CD8-positive, alpha-beta memory T cell (primary cell): ENCODE data around the gene ICAM4. TPM values are rescaled to one million over a fixed set of nuclear protein-coding genes. Genes with fewer than 3 reads are reported as not detected.
"Not testable (repeated sequence)": the region's sequence is repeated elsewhere in the genome, so short reads cannot be mapped to it uniquely, and the experiment has no call there.

Experiments used
- CTCF ChIA-PET: fragments of 350-600 bp; sonication (Branson Sonifier 250); formaldehyde crosslinking; loops from one replicate; lab custom pipeline; 2021; ENCODE audit warnings: antibody characterized with exemption; lab: Charles Lee
- POLR2A ChIA-PET: fragments of 350-600 bp; sonication (Branson Sonifier 250); formaldehyde crosslinking; loops from one replicate; lab custom pipeline; 2021; ENCODE audit warnings: antibody characterized with exemption; lab: Charles Lee
- DNase-seq, 5 donors: peaks; one replicate each; pipeline versions ENCODE4 v3.0.0 to v3.0.0-alpha.2; 2020 to 2022; ENCODE audit warnings: mixed read lengths in 1 of 5
- H3K27ac ChIP-seq: one replicate; pipeline ENCODE4 v1.7.0; 2013; ENCODE audit warnings: low read depth, mild to moderate bottlenecking, low read length, moderate library complexity
- H3K27me3 ChIP-seq: 2 replicates; pipeline ENCODE4 v1.7.0; 2013; ENCODE audit warnings: low read length, mild to moderate bottlenecking; ENCODE audit not compliant: insufficient read depth, poor library complexity, severe bottlenecking
- H3K36me3 ChIP-seq: 2 replicates; pipeline ENCODE4 v1.7.0; 2013; ENCODE audit warnings: mild to moderate bottlenecking, low read length, moderate library complexity; ENCODE audit not compliant: insufficient read depth
- H3K4me1 ChIP-seq: 2 replicates; pipeline ENCODE4 v1.7.0; 2013; ENCODE audit warnings: mild to moderate bottlenecking, low read length, moderate library complexity; ENCODE audit not compliant: insufficient read depth
- H3K4me3 ChIP-seq: 2 replicates; pipeline ENCODE4 v1.7.0; 2013; ENCODE audit warnings: mild to moderate bottlenecking, low read length
- H3K9me3 ChIP-seq: 2 replicates; pipeline ENCODE4 v1.7.0; 2013; ENCODE audit warnings: mild to moderate bottlenecking, low read length
- H3K27ac Mint-ChIP-seq, 8 donors: one replicate each; pipeline ENCODE4 v1.8.0; 2020 to 2021; ENCODE audit warnings: mixed read lengths in 8 of 8, mild to moderate bottlenecking in 6 of 8, inconsistent platforms in 3 of 8, moderate library complexity in 3 of 8
- H3K27me3 Mint-ChIP-seq, 2 donors: one replicate each; pipeline ENCODE4 v1.8.0; 2020 to 2021; ENCODE audit warnings: mixed read lengths in 2 of 2, mild to moderate bottlenecking in 1 of 2, moderate library complexity in 1 of 2
- H3K36me3 Mint-ChIP-seq, 3 donors: one replicate each; pipeline ENCODE4 v1.8.0; 2020 to 2021; ENCODE audit warnings: mixed read lengths in 3 of 3, inconsistent platforms in 1 of 3, mild to moderate bottlenecking in 1 of 3
- H3K4me1 Mint-ChIP-seq, 3 donors: one replicate each; pipeline ENCODE4 v1.8.0; 2020 to 2021; ENCODE audit warnings: mixed read lengths in 3 of 3, inconsistent platforms in 1 of 3, mild to moderate bottlenecking in 1 of 3
- H3K4me3 Mint-ChIP-seq, 7 donors: one replicate each; pipeline ENCODE4 v1.8.0; 2020 to 2021; ENCODE audit warnings: mixed read lengths in 7 of 7, mild to moderate bottlenecking in 6 of 7, moderate library complexity in 4 of 7, inconsistent platforms in 2 of 7
- H3K9me3 Mint-ChIP-seq, 5 donors: one replicate each; pipeline ENCODE4 v1.8.0; 2020 to 2022; ENCODE audit warnings: mixed read lengths in 5 of 5, mild to moderate bottlenecking in 3 of 5, moderate library complexity in 2 of 5, inconsistent platforms in 1 of 5
- polyA plus RNA-seq: library from polyadenylated mRNA; unstranded; fragments of 300-500 nt; fragmentation: Illumina TruSeq; gene quantifications from one replicate; pipeline ENCODE4 v1.2.3, GENCODE V29; 2021
- total RNA-seq, 2 experiments: library from RNA; stranded (reverse); gene quantifications; one replicate each; pipeline ENCODE4 v1.2.3, GENCODE V29; 2021

ICAM4 gene
- total and polyA plus RNA-seq, 3 experiments from 2014 or later: 0.15 to 0.95 (median 0.33) TPM

- H3K27ac ChIP-seq, H3K9me3 ChIP-seq, H3K27me3 ChIP-seq, H3K9me3 Mint-ChIP-seq, CTCF ChIA-PET, H3K36me3 ChIP-seq, H3K4me3 ChIP-seq, H3K4me3 Mint-ChIP-seq, POLR2A ChIA-PET, H3K27me3 Mint-ChIP-seq, DNase-seq: not testable (repeated sequence)
- H3K4me1 ChIP-seq: peaks cover 12% of the 10 kb centered on the region
- Mint-ChIP-seq H3K27ac (peak overlapping the region in 1 of 8 donors; percentile 75), H3K4me1 (peaks cover 32 to 45% (median 37%) of the 10 kb centered on the region in 3 donors), H3K36me3 (peaks cover 12 to 58% (median 16%) of the 10 kb centered on the region in 3 donors)
Measured at GRCh38 chr19:10282043-10282442, 4.7 kb upstream of the ICAM4 start.

GRCh38 chr19:10283301-10284064 is 3.3 kb upstream of the ICAM4 start:
- Mint-ChIP-seq H3K9me3 (no peaks in the 10 kb centered on the region), H3K4me3 (no peak overlapping the region), H3K27ac (peak overlapping the region in 2 of 8 donors; percentile 29 to 58), H3K27me3 (peaks cover 5 to 11% of the 10 kb centered on the region in 2 donors), H3K36me3 (peaks cover 12 to 50% (median 16%) of the 10 kb centered on the region in 3 donors), H3K4me1 (peaks cover 40 to 52% (median 46%) of the 10 kb centered on the region in 3 donors)
- POLR2A ChIA-PET: no interaction called here
- Histone ChIP-seq H3K27ac (no peak overlapping the region), H3K36me3 (peaks cover 10% of the 10 kb centered on the region), H3K4me1 (peaks cover 26% of the 10 kb centered on the region), H3K4me3 (no peak overlapping the region), H3K27me3 (peaks cover 12% of the 10 kb centered on the region), H3K9me3 (no peaks in the 10 kb centered on the region)
- no peak for DNase-seq
- CTCF ChIA-PET: interaction anchor here (1.2 kb wide), 1 partner anchor 13 kb away, joined by 3 read pairs; no protein-coding TSS in a partner anchor

- peaks cover 12 to 46% (median 15%) of the 10 kb centered on the region in 3 donors for H3K36me3 Mint-ChIP-seq
- peaks cover 45 to 54% (median 49%) of the 10 kb centered on the region in 3 donors for H3K4me1 Mint-ChIP-seq
- CTCF ChIA-PET: interaction anchor here (0.6 to 1.2 kb wide), 2 partner anchors 14 to 106 kb away, joined by 3 read pairs; no protein-coding TSS in a partner anchor
- DNase-seq: no peak
- H3K27ac Mint-ChIP-seq: no peak overlapping the region
- H3K27ac ChIP-seq: no peak overlapping the region
- H3K27me3 Mint-ChIP-seq: peaks cover 12 to 19% of the 10 kb centered on the region in 2 donors
- H3K36me3 ChIP-seq: peaks cover 10% of the 10 kb centered on the region
- POLR2A ChIA-PET: no interaction called here
- H3K27me3 ChIP-seq: peaks cover 17% of the 10 kb centered on the region
- no peak overlapping the region for H3K4me3 Mint-ChIP-seq
- H3K4me1 ChIP-seq: peaks cover 34% of the 10 kb centered on the region
- no peaks in the 10 kb centered on the region for H3K9me3 Mint-ChIP-seq
- no peaks in the 10 kb centered on the region for H3K9me3 ChIP-seq
- no peak overlapping the region for H3K4me3 ChIP-seq
Measured at GRCh38 chr19:10284065-10284959, 2.4 kb upstream of the ICAM4 start.

GRCh38 chr19:10284960-10285278 is 1.8 kb upstream of the ICAM4 start:
- Mint-ChIP-seq H3K9me3 (no peaks in the 10 kb centered on the region), H3K27ac (peak overlapping the region in 1 of 8 donors; percentile 62), H3K27me3 (peaks cover 14 to 21% of the 10 kb centered on the region in 2 donors), H3K4me3 (no peak overlapping the region), H3K36me3 (peaks cover 12 to 41% (median 13%) of the 10 kb centered on the region in 3 donors), H3K4me1 (peaks cover 41 to 50% (median 48%) of the 10 kb centered on the region in 3 donors)
- Histone ChIP-seq H3K9me3 (no peaks in the 10 kb centered on the region), H3K36me3 (peaks cover 10% of the 10 kb centered on the region), H3K27ac (no peak overlapping the region), H3K4me3 (no peak overlapping the region), H3K4me1 (peaks cover 38% of the 10 kb centered on the region), H3K27me3 (peaks cover 17% of the 10 kb centered on the region)
- ChIA-PET CTCF (interaction anchor here (0.6 to 1.5 kb wide), 2 partner anchors 14 to 106 kb away, joined by 3 to 6 read pairs; partner anchors contain the start of gene ICAM1), POLR2A (no interaction called here)
- DNase-seq: no peak

- H3K27ac ChIP-seq: no peak overlapping the region
- ChIA-PET POLR2A (interaction anchor here (0.6 to 7.6 kb wide), 3 partner anchors 15 to 105 kb away, joined by 3 to 47 read pairs (median 4); partner anchors contain the start of gene ICAM1), CTCF (interaction anchor here (1.5 to 1.7 kb wide), 2 partner anchors 14 to 16 kb away, joined by 5 to 6 read pairs; partner anchors contain the start of gene ICAM1)
- H3K4me3 ChIP-seq: no peak overlapping the region
- Mint-ChIP-seq H3K9me3 (no peaks in the 10 kb centered on the region), H3K27me3 (peaks cover 18 to 26% of the 10 kb centered on the region in 2 donors), H3K27ac (peak overlapping the region in 2 of 8 donors; percentile 43 to 62), H3K4me3 (no peak overlapping the region), H3K36me3 (peaks cover 12 to 39% (median 12%) of the 10 kb centered on the region in 3 donors), H3K4me1 (peaks cover 41 to 50% (median 48%) of the 10 kb centered on the region in 3 donors)
- peaks cover 43% of the 10 kb centered on the region for H3K4me1 ChIP-seq
- peaks cover 10% of the 10 kb centered on the region for H3K36me3 ChIP-seq
- peaks cover 17% of the 10 kb centered on the region for H3K27me3 ChIP-seq
- H3K9me3 ChIP-seq: no peaks in the 10 kb centered on the region
- DNase-seq: no peak
Measured at GRCh38 chr19:10285393-10285792, 1.4 kb upstream of the ICAM4 start.

GRCh38 chr19:10288662-10289166 is 2.0 kb downstream of the ICAM4 start:
- peaks cover 65 to 76% (median 74%) of the 10 kb centered on the region in 3 donors for H3K4me1 Mint-ChIP-seq
- peak overlapping the region; percentile 42 for H3K4me3 ChIP-seq
- H3K27ac ChIP-seq: peak overlapping the region; percentile 62
- H3K4me1 ChIP-seq: peaks cover 74% of the 10 kb centered on the region
- H3K9me3 Mint-ChIP-seq: no peaks in the 10 kb centered on the region
- ChIA-PET POLR2A (interaction anchor here (0.8 to 7.6 kb wide), 5 partner anchors 15 to 92 kb away, joined by 3 to 47 read pairs (median 5); partner anchors contain the start of genes ICAM1, RAVER1 and TYK2), CTCF (interaction anchor here (0.8 to 8.0 kb wide), 8 partner anchors 8 to 137 kb away, joined by 3 to 71 read pairs (median 4); partner anchors contain the start of gene ICAM1)
- no peak for DNase-seq
- peaks cover 48 to 56% of the 10 kb centered on the region in 2 donors for H3K27me3 Mint-ChIP-seq
- H3K27me3 ChIP-seq: peaks cover 48% of the 10 kb centered on the region
- H3K36me3 ChIP-seq: peaks cover 10% of the 10 kb centered on the region
- H3K9me3 ChIP-seq: no peaks in the 10 kb centered on the region
- H3K27ac Mint-ChIP-seq: peak overlapping the region; percentile 10 to 87 (median 66)
- H3K4me3 Mint-ChIP-seq: peak overlapping the region; percentile 76 to 88 (median 82)
- peaks cover 12 to 29% (median 12%) of the 10 kb centered on the region in 3 donors for H3K36me3 Mint-ChIP-seq

GRCh38 chr19:10289167-10289835 is 2.5 kb downstream of the ICAM4 start:
- peaks cover 77% of the 10 kb centered on the region for H3K4me1 ChIP-seq
- ChIA-PET POLR2A (interaction anchor here (0.6 to 7.6 kb wide), 7 partner anchors 16 to 164 kb away, joined by 3 to 47 read pairs (median 4); partner anchors contain the start of genes ICAM1, RAVER1 and TYK2), CTCF (interaction anchor here (0.8 to 8.0 kb wide), 8 partner anchors 9 to 136 kb away, joined by 3 to 71 read pairs (median 4); partner anchors contain the start of gene ICAM1)
- Mint-ChIP-seq H3K27me3 (peaks cover 53 to 57% of the 10 kb centered on the region in 2 donors), H3K36me3 (peaks cover 12 to 23% (median 12%) of the 10 kb centered on the region in 3 donors), H3K27ac (peak overlapping the region in 7 of 8 donors; percentile 42 to 87 (median 74)), H3K4me1 (peaks cover 65 to 76% (median 75%) of the 10 kb centered on the region in 3 donors), H3K4me3 (peak overlapping the region; percentile 76 to 88 (median 82)), H3K9me3 (no peaks in the 10 kb centered on the region)
- H3K27me3 ChIP-seq: peaks cover 53% of the 10 kb centered on the region
- no peaks in the 10 kb centered on the region for H3K9me3 ChIP-seq
- H3K36me3 ChIP-seq: peaks cover 10% of the 10 kb centered on the region
- peak overlapping the region; percentile 42 for H3K4me3 ChIP-seq
- DNase-seq: peak; percentile 52 to 78 (median 63)
- H3K27ac ChIP-seq: peak overlapping the region; percentile 69
